ENCODE measurements around the gene CPXM2. TPM values are rescaled to one million over a fixed set of nuclear protein-coding genes. Genes with fewer than 3 reads are reported as not detected.

Gene CPXM2
- polyA plus RNA-seq, 1 donor (not counting 4 experiments of a cell fraction or from before 2014, with no cell fraction given): 0.03 TPM

GRCh38 chr10:123858077-123858681, 33.4 kb downstream of the CPXM2 start:
- Histone ChIP-seq H3K4me2 (ENCODE audit: control insufficient read depth, extremely low read depth, insufficient read depth, low read depth, low read length) (peak overlapping the region; percentile 14), H3K27ac (ENCODE audit: control insufficient read depth, insufficient read depth, low read length) (no peak overlapping the region), H3K9me1 (ENCODE audit: control insufficient read depth, extremely low read depth, insufficient read depth, low read length) (no peaks in the 10 kb centered on the region), H4K20me1 (ENCODE audit: control insufficient read depth, extremely low read depth, insufficient read depth, low read length) (no peaks in the 10 kb centered on the region), H3K79me2 (ENCODE audit: control insufficient read depth, insufficient read depth, low read length) (no peaks in the 10 kb centered on the region), H3K27me3 (ENCODE audit: control insufficient read depth, extremely low read depth, insufficient read depth, low read length) (peaks cover 6% of the 10 kb centered on the region), H3K4me3 (ENCODE audit: control insufficient read depth in 2 of 3, extremely low read depth in 1 of 3, insufficient read depth in 2 of 3, low read depth in 1 of 3, low read length in 3 of 3) (no peak overlapping the region), H2AFZ (ENCODE audit: control insufficient read depth, low read length) (no peak overlapping the region), H3K9me3 (ENCODE audit: control insufficient read depth, low read depth, low read length) (no peaks in the 10 kb centered on the region), H3K9ac (ENCODE audit: control insufficient read depth, extremely low read depth, insufficient read depth, low read length) (no peak overlapping the region), H3K4me1 (ENCODE audit: control insufficient read depth, extremely low read depth, insufficient read depth, low read length) (no peaks in the 10 kb centered on the region), H3K36me3 (ENCODE audit: control insufficient read depth in 2 of 2, extremely low read depth in 1 of 2, insufficient read depth in 2 of 2, low read length in 2 of 2) (no peaks in the 10 kb centered on the region)
- TF ChIP-seq, protein P1, sequence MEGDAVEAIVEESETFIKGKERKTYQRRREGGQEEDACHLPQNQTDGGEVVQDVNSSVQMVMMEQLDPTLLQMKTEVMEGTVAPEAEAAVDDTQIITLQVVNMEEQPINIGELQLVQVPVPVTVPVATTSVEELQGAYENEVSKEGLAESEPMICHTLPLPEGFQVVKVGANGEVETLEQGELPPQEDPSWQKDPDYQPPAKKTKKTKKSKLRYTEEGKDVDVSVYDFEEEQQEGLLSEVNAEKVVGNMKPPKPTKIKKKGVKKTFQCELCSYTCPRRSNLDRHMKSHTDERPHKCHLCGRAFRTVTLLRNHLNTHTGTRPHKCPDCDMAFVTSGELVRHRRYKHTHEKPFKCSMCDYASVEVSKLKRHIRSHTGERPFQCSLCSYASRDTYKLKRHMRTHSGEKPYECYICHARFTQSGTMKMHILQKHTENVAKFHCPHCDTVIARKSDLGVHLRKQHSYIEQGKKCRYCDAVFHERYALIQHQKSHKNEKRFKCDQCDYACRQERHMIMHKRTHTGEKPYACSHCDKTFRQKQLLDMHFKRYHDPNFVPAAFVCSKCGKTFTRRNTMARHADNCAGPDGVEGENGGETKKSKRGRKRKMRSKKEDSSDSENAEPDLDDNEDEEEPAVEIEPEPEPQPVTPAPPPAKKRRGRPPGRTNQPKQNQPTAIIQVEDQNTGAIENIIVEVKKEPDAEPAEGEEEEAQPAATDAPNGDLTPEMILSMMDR (optimal IDR thresholded peaks at IDR 0.05 in 1 of 3, IDR thresholded peaks at IDR 0.05 in 1 of 3, conservative IDR thresholded peaks at IDR 0.05 in 1 of 3; ENCODE audit: extremely low read depth in 1 of 3, insufficient read depth in 2 of 3, low read length in 3 of 3): no peak
- no peak for TF ChIP-seq EZH2 (IDR thresholded peaks at IDR 0.05; ENCODE audit: low read length)
- no peak for FAIRE-seq
- no peak for DNase-seq (ENCODE audit: low read depth, low spot score)
- dilution Hi-C loops (cut with MboI; ENCODE audit: extremely low pct_ligation_motif_present, low sequenced_read_pairs): no loop called here

- no peak overlapping the region for H3K4me2 ChIP-seq (ENCODE audit: control insufficient read depth, extremely low read depth, insufficient read depth, low read depth, low read length)
- no peak for TF ChIP-seq EZH2 (IDR thresholded peaks at IDR 0.05; ENCODE audit: low read length)
- no peak for DNase-seq (ENCODE audit: low read depth, low spot score)
- H3K4me1 ChIP-seq (ENCODE audit: control insufficient read depth, extremely low read depth, insufficient read depth, low read length): no peaks in the 10 kb centered on the region
- H3K27ac ChIP-seq (ENCODE audit: control insufficient read depth, insufficient read depth, low read length): no peak overlapping the region
- no peak overlapping the region for H3K4me3 ChIP-seq (ENCODE audit: control insufficient read depth in 2 of 3, extremely low read depth in 1 of 3, insufficient read depth in 2 of 3, low read depth in 1 of 3, low read length in 3 of 3)
- H3K9me3 ChIP-seq (ENCODE audit: control insufficient read depth, low read depth, low read length): no peaks in the 10 kb centered on the region
- H3K9ac ChIP-seq (ENCODE audit: control insufficient read depth, extremely low read depth, insufficient read depth, low read length): no peak overlapping the region
- peaks cover 6% of the 10 kb centered on the region for H3K27me3 ChIP-seq (ENCODE audit: control insufficient read depth, extremely low read depth, insufficient read depth, low read length)
- dilution Hi-C loops (cut with MboI; ENCODE audit: extremely low pct_ligation_motif_present, low sequenced_read_pairs): no loop called here
- FAIRE-seq: no peak
- H3K9me1 ChIP-seq (ENCODE audit: control insufficient read depth, extremely low read depth, insufficient read depth, low read length): no peaks in the 10 kb centered on the region
- H4K20me1 ChIP-seq (ENCODE audit: control insufficient read depth, extremely low read depth, insufficient read depth, low read length): no peaks in the 10 kb centered on the region
- no peaks in the 10 kb centered on the region for H3K79me2 ChIP-seq (ENCODE audit: control insufficient read depth, insufficient read depth, low read length)
- no peaks in the 10 kb centered on the region for H3K36me3 ChIP-seq (ENCODE audit: control insufficient read depth in 2 of 2, extremely low read depth in 1 of 2, insufficient read depth in 2 of 2, low read length in 2 of 2)
- no peak overlapping the region for H2AFZ ChIP-seq (ENCODE audit: control insufficient read depth, low read length)
Measured at GRCh38 chr10:123857616-123858015, 34.0 kb downstream of the CPXM2 start.
